ENCODE measurements around the gene PLCB1. TPM values are rescaled to one million over a fixed set of nuclear protein-coding genes. Genes with fewer than 3 reads are reported as not detected.

PLCB1 gene
- total and polyA plus RNA-seq, 2 experiments from 2014 or later = 8.0 to 17.6 TPM

DNA sequence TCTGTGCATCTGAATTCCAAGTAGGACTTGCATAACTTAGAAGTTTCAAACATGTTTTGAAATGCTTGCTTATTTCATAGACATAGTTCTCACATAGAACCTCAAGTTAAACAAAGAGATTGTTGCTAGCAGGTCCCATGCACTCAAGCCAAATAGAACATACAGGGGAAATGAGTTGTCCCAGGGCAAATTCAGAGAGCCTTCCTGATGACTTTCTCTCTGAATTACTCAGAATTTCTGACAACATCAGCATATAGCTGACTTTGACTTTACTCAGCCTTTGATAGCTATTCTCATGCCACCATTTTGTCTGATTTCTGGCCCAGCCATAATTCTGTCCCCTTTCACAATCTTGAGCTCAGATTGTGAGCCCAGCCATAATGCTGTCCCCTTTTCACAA, 603.6 kb downstream of the PLCB1 start:
- DNase-seq (ENCODE audit: low read depth in 1 of 2, low spot score in 1 of 2) = no peak
- Histone ChIP-seq H3K4me3 (no peak overlapping the region), H3K36me3 (no peaks in the 10 kb centered on the region), H3K27ac (no peak overlapping the region), H3K4me1 (ENCODE audit: low read depth) (no peaks in the 10 kb centered on the region), H3K27me3 (no peaks in the 10 kb centered on the region), H3K9me3 (ENCODE audit: low read depth) (no peaks in the 10 kb centered on the region)
- TF ChIP-seq, protein P1, sequence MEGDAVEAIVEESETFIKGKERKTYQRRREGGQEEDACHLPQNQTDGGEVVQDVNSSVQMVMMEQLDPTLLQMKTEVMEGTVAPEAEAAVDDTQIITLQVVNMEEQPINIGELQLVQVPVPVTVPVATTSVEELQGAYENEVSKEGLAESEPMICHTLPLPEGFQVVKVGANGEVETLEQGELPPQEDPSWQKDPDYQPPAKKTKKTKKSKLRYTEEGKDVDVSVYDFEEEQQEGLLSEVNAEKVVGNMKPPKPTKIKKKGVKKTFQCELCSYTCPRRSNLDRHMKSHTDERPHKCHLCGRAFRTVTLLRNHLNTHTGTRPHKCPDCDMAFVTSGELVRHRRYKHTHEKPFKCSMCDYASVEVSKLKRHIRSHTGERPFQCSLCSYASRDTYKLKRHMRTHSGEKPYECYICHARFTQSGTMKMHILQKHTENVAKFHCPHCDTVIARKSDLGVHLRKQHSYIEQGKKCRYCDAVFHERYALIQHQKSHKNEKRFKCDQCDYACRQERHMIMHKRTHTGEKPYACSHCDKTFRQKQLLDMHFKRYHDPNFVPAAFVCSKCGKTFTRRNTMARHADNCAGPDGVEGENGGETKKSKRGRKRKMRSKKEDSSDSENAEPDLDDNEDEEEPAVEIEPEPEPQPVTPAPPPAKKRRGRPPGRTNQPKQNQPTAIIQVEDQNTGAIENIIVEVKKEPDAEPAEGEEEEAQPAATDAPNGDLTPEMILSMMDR (IDR thresholded peaks at IDR 0.05; ENCODE audit: low read depth, low read length) = no peak

- TF ChIP-seq, protein P1 (IDR thresholded peaks at IDR 0.05; ENCODE audit: low read depth, low read length) = no peak
- Histone ChIP-seq H3K4me3 (no peak overlapping the region), H3K27ac (no peak overlapping the region), H3K36me3 (no peaks in the 10 kb centered on the region), H3K27me3 (no peaks in the 10 kb centered on the region), H3K4me1 (ENCODE audit: low read depth) (no peaks in the 10 kb centered on the region), H3K9me3 (ENCODE audit: low read depth) (no peaks in the 10 kb centered on the region)
- DNase-seq (ENCODE audit: low read depth in 1 of 2, low spot score in 1 of 2) = no peak
Measured at GRCh38 chr20:8740265-8740664, 608.2 kb downstream of the PLCB1 start.

DNA sequence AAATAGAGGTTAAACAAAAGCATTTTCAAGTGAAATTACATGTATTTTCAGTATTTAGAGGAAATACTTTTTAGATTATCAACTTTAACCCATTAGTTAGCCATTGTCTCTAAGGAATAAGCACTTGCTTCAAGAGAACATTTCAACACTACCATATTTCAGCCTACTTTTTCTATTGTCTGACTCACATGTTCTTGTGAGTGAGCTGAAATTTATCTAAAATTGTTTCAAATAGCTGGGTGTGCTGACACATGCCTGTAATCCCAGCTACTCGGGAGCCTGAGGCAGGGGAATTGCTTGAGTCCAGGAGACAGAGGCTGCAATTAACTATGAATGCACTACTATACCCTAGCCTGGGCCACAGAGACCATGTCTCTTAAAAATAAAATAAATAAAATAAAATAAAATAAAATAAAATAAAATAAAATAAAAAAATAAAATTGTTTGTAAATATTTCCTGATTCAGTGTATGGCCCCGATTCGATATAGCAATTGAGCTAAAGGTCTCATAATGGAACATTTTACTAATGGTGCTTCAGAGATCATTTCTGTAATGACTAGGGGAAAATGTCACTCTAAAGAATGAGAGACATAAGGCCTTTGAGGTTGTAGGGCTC, 612.3 kb downstream of the PLCB1 start:
- H3K27me3 ChIP-seq = no peaks in the 10 kb centered on the region
- no peaks in the 10 kb centered on the region for H3K9me3 ChIP-seq (ENCODE audit: low read depth)
- H3K4me1 ChIP-seq (ENCODE audit: low read depth) = no peaks in the 10 kb centered on the region
- no peaks in the 10 kb centered on the region for H3K36me3 ChIP-seq
- TF ChIP-seq, protein P1 (IDR thresholded peaks at IDR 0.05; ENCODE audit: low read depth, low read length) = no peak
- no peak overlapping the region for H3K27ac ChIP-seq
- peak in 1 of 2 donors; percentile 67 for DNase-seq (ENCODE audit: low read depth in 1 of 2, low spot score in 1 of 2)
- no peak overlapping the region for H3K4me3 ChIP-seq

DNA sequence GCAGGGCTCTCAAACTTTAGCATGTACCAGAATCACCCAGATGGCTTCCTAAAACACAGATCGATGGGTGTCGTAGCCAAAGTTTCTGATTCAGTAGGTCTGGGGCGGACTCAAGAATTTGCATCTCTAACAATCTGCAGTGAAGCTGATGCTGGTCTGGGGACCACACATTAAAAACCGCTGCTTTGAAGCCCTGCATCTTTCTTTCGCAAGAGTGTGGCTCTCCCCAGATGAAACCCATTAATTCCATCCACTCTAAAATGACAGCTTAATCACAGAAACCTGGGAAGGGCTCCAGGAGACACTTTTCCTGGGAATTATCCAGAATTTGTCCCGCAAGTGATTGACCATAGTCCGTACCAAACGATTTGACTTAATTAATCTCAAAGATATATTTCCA, 617.0 kb downstream of the PLCB1 start:
- DNase-seq (ENCODE audit: low read depth in 1 of 2, low spot score in 1 of 2) = peak in 1 of 2 donors; percentile 53

DNA sequence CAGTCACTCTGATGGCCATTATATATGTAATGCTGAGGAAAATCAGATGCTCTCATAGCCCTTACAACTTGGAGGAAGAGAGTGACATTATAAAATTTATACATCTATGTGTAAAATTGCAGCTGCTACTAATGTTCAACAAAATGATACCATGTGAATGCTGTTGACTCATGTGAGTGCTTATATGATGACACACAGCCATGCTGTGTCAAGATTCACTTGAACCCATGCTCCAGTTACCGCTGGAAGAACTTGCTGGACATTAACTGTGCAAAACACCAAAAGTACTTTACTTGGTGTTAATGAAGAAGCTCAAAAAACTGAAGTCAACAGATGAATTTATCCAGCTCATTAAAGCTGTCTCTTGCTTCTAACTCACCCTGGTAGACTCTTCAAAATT, 617.9 kb downstream of the PLCB1 start:
- TF ChIP-seq, protein P1 (IDR thresholded peaks at IDR 0.05; ENCODE audit: low read depth, low read length) = no peak

More for the DNA sequence above, 617.0 kb downstream of the PLCB1 start:
- no peak overlapping the region for H3K4me3 ChIP-seq
- no peaks in the 10 kb centered on the region for H3K36me3 ChIP-seq
- H3K27ac ChIP-seq = no peak overlapping the region
- no peaks in the 10 kb centered on the region for H3K27me3 ChIP-seq
- no peaks in the 10 kb centered on the region for H3K9me3 ChIP-seq (ENCODE audit: low read depth)
- TF ChIP-seq, protein P1 (IDR thresholded peaks at IDR 0.05; ENCODE audit: low read depth, low read length) = no peak
- no peaks in the 10 kb centered on the region for H3K4me1 ChIP-seq (ENCODE audit: low read depth)

More for the DNA sequence above, 617.9 kb downstream of the PLCB1 start:
- Histone ChIP-seq H3K4me3 (no peak overlapping the region), H3K27me3 (no peaks in the 10 kb centered on the region), H3K27ac (no peak overlapping the region), H3K36me3 (no peaks in the 10 kb centered on the region), H3K9me3 (ENCODE audit: low read depth) (no peaks in the 10 kb centered on the region), H3K4me1 (ENCODE audit: low read depth) (no peaks in the 10 kb centered on the region)
- peak in 1 of 2 donors; percentile 30 for DNase-seq (ENCODE audit: low read depth in 1 of 2, low spot score in 1 of 2)
